ENCODE results near the gene COL24A1.

The COL24A1 gene

GRCh38 chr1:86183810-86184209 is 27.2 kb upstream of the COL24A1 start:
- TF ChIP-seq, protein P1, sequence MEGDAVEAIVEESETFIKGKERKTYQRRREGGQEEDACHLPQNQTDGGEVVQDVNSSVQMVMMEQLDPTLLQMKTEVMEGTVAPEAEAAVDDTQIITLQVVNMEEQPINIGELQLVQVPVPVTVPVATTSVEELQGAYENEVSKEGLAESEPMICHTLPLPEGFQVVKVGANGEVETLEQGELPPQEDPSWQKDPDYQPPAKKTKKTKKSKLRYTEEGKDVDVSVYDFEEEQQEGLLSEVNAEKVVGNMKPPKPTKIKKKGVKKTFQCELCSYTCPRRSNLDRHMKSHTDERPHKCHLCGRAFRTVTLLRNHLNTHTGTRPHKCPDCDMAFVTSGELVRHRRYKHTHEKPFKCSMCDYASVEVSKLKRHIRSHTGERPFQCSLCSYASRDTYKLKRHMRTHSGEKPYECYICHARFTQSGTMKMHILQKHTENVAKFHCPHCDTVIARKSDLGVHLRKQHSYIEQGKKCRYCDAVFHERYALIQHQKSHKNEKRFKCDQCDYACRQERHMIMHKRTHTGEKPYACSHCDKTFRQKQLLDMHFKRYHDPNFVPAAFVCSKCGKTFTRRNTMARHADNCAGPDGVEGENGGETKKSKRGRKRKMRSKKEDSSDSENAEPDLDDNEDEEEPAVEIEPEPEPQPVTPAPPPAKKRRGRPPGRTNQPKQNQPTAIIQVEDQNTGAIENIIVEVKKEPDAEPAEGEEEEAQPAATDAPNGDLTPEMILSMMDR (IDR thresholded peaks at IDR 0.05; ENCODE audit: control extremely low read depth, extremely low read depth, low read depth, missing control alignments): no peak
- CTCF ChIA-PET: interaction anchor here (1.3 kb wide), 1 partner anchor 39 kb away, joined by 3 read pairs; no protein-coding TSS in a partner anchor
- POLR2A ChIA-PET: no interaction called here
- no peak for DNase-seq (ENCODE audit: extremely low spot score)

DNA sequence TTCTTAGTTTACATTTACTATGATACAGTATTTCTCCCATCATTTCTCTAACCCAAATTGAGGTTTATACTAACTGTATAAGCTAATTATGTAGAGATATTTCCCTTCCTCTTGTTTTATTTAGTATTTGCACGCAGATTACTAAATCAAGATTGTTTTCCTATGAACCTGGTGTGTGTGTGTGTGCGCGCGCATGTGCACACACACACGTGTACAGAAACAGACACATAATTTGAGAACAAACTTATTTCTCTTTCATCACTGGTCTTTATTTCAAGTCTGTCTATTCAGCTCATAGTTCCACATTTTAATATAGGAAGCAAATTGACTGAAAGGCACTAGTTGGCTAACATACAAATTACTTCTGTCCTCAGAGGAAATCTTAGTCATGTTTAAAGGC is 19.7 kb upstream of the COL24A1 start:
- TF ChIP-seq, protein P1 (IDR thresholded peaks at IDR 0.05; ENCODE audit: control extremely low read depth, extremely low read depth, low read depth, missing control alignments): no peak
- ChIA-PET POLR2A (no interaction called here), CTCF (interaction anchor here (1.2 kb wide), 1 partner anchor 23 kb away, joined by 4 read pairs; no protein-coding TSS in a partner anchor)
- no peak for DNase-seq (ENCODE audit: extremely low spot score)

- ChIA-PET POLR2A (no interaction called here), CTCF (interaction anchor here (1.2 kb wide), 1 partner anchor 23 kb away, joined by 4 read pairs; no protein-coding TSS in a partner anchor)
- TF ChIP-seq, protein P1 (IDR thresholded peaks at IDR 0.05; ENCODE audit: control extremely low read depth, extremely low read depth, low read depth, missing control alignments): no peak
- DNase-seq (ENCODE audit: extremely low spot score): no peak
These were observed 19.2 kb upstream of the COL24A1 start for GRCh38 chr1:86175756-86176155.

DNA sequence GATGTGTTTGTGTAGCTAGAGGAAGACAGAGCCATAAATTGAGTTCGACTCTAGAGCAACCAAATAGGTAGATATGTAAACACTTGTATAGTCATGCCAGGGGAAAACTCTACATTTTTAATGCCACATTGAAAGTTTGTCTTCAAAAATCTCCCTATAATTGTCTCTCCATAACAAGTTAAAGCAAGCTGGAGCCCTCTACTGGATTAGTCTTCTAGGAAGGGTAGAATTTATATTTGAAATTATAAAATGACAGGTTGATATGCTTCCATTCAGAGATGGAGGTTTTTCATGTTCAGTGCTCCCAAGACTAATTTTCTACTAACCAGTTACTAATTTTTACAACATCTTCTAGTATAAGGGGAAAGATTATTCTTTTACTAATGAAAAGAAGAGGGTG is 13.1 kb upstream of the COL24A1 start:
- TF ChIP-seq, protein P1 (IDR thresholded peaks at IDR 0.05; ENCODE audit: control extremely low read depth, extremely low read depth, low read depth, missing control alignments): no peak
- DNase-seq (ENCODE audit: extremely low spot score): no peak
- ChIA-PET CTCF (no interaction called here), POLR2A (no interaction called here)

GRCh38 chr1:86159800-86160199 is 3.2 kb upstream of the COL24A1 start:
- ChIA-PET POLR2A (no interaction called here), CTCF (no interaction called here)
- DNase-seq (ENCODE audit: extremely low spot score): no peak
- TF ChIP-seq, protein P1 (IDR thresholded peaks at IDR 0.05; ENCODE audit: control extremely low read depth, extremely low read depth, low read depth, missing control alignments): no peak

- ChIA-PET POLR2A (no interaction called here), CTCF (no interaction called here)
- no peak for DNase-seq (ENCODE audit: extremely low spot score)
- TF ChIP-seq, protein P1 (IDR thresholded peaks at IDR 0.05; ENCODE audit: control extremely low read depth, extremely low read depth, low read depth, missing control alignments): no peak
These were observed 586 bp downstream of the COL24A1 start for GRCh38 chr1:86155807-86156565.

Data from GM10248 (cell line).